ENCODE measurements around the gene DRC7. TPM values are rescaled to one million over a fixed set of nuclear protein-coding genes. Genes with fewer than 3 reads are reported as not detected.
"Not testable (repeated sequence)": the region's sequence is repeated elsewhere in the genome, so short reads cannot be mapped to it uniquely, and the experiment has no call there.

DRC7 gene
- total and polyA plus RNA-seq, 8 donors: 0.28 to 2.4 (median 0.76) TPM

GRCh38 chr16:57774705-57775285 is 80.2 kb downstream of the DRC7 start:
- ATAC-seq: no peak
- no peak for TF ChIP-seq CTCF (IDR thresholded peaks at IDR 0.05)
- FAIRE-seq: no peak
- Histone ChIP-seq H3K9me3 (no peaks in the 10 kb centered on the region), H3K27ac (peak overlapping the region in 1 of 4 donors; percentile 15), H3K27me3 (no peaks in the 10 kb centered on the region), H3K4me3 (no peak overlapping the region), H3K4me1 (peaks cover 17 to 26% (median 17%) of the 10 kb centered on the region in 3 donors), H3K36me3 (peaks cover 0 to 16% (median under 1%) of the 10 kb centered on the region in 3 donors)
- intact Hi-C loops (cut with DNase I): no loop called here
- DNase-seq: peak in 2 of 6 donors; percentile 17 to 51
- 86 to 90% methylated on average over 12 of the region's 12 CpGs for WGBS, 2 donors

- Histone ChIP-seq H3K9me3 (no peaks in the 10 kb centered on the region), H3K4me3 (no peak overlapping the region), H3K27ac (peak overlapping the region in 1 of 4 donors; percentile 16), H3K4me1 (peaks cover 17 to 26% (median 17%) of the 10 kb centered on the region in 3 donors), H3K27me3 (no peaks in the 10 kb centered on the region), H3K36me3 (peaks cover 0 to 7% (median 0%) of the 10 kb centered on the region in 3 donors)
- WGBS, 2 donors: 61 to 65% methylated on average over 23 of the region's 23 CpGs
- ATAC-seq (peak in 2 of 4 donors; percentile 36 to 76), FAIRE-seq (no peak), DNase-seq (peak in 2 of 6 donors; percentile 47 to 82)
- TF ChIP-seq CTCF (IDR thresholded peaks at IDR 0.05): peak in 1 of 4 donors; percentile 21
- intact Hi-C loops (cut with DNase I): no loop called here
Measured at GRCh38 chr16:57775661-57776469, 81.3 kb downstream of the DRC7 start.

- Histone ChIP-seq H3K9me3 (no peaks in the 10 kb centered on the region), H3K27me3 (no peaks in the 10 kb centered on the region), H3K36me3 (no peaks in the 10 kb centered on the region), H3K27ac (no peak overlapping the region), H3K4me3 (no peak overlapping the region), H3K4me1 (peaks cover 6 to 16% (median 14%) of the 10 kb centered on the region in 3 donors)
- FAIRE-seq (no peak), ATAC-seq (no peak), DNase-seq (no peak)
- TF ChIP-seq CTCF (IDR thresholded peaks at IDR 0.05): no peak
- intact Hi-C loops (cut with DNase I): no loop called here
- WGBS, 2 donors: 85 to 86% methylated on average over 5 of the region's 5 CpGs
Measured at GRCh38 chr16:57778658-57779057, 84.1 kb downstream of the DRC7 start.

- H3K27me3 ChIP-seq; intact Hi-C loops (cut with DNase I); H3K27ac ChIP-seq; H3K4me1 ChIP-seq; H3K36me3 ChIP-seq; ATAC-seq; H3K4me3 ChIP-seq; H3K9me3 ChIP-seq; FAIRE-seq: not testable (repeated sequence)
- peak in 1 of 6 donors; percentile 2 for DNase-seq
- WGBS, 2 donors: 92 to 94% methylated on average over 5 of the region's 5 CpGs
Measured at GRCh38 chr16:57779836-57780235, 85.2 kb downstream of the DRC7 start.

- no peaks in the 10 kb centered on the region for H3K9me3 ChIP-seq
- peaks cover 0 to 10% (median 0%) of the 10 kb centered on the region in 3 donors for H3K36me3 ChIP-seq
- H3K27ac ChIP-seq: peak overlapping the region in 1 of 4 donors; percentile 66
- DNase-seq (peak in 1 of 6 donors; percentile 12), FAIRE-seq (no peak), ATAC-seq (no peak)
- 78 to 85% methylated on average over 1 of the region's 1 CpG for WGBS, 2 donors
- H3K27me3 ChIP-seq: no peaks in the 10 kb centered on the region
- TF ChIP-seq CTCF (IDR thresholded peaks at IDR 0.05): no peak
- intact Hi-C loops (cut with DNase I): no loop called here
- no peak overlapping the region for H3K4me3 ChIP-seq
- H3K4me1 ChIP-seq: peaks cover 0 to 7% (median 0%) of the 10 kb centered on the region in 3 donors
Measured at GRCh38 chr16:57781349-57781740, 86.7 kb downstream of the DRC7 start.

Small RNAs within 50 kb of the gene (microRNA-seq; reads per million reads assigned to microRNA genes)
- gene MIR6772: 0 to 0.39 reads per million in 2 donors

Other genes starting within 250 kb of the DRC7 start
- 10 to 100 TPM; 14.5 to 20.9 (median 17.2) TPM for gene CIAPIN1, start 247.4 kb upstream of the DRC7 start, total RNA-seq
- 10 to 100 TPM; 11.6 to 23.8 TPM for gene CIAPIN1, start 247.4 kb upstream of the DRC7 start, polyA plus RNA-seq
- 10 to 100 TPM; 17.7 to 31.2 (median 23.4) TPM for gene COQ9, start 247.3 kb upstream of the DRC7 start, total RNA-seq
- 10 to 100 TPM; 48.5 to 51.1 TPM for gene COQ9, start 247.3 kb upstream of the DRC7 start, polyA plus RNA-seq
- gene POLR2C, start 232.1 kb upstream of the DRC7 start, total RNA-seq: 10 to 100 TPM; 21.8 to 26.7 (median 25.1) TPM
- gene POLR2C, start 232.1 kb upstream of the DRC7 start, polyA plus RNA-seq: 10 to 100 TPM; 20.4 to 43.9 TPM
- 10 to 100 TPM in 5 of 6 donors, 1 to 10 TPM in 1; 9.2 to 24.4 (median 13.4) TPM for gene DOK4, start 208.3 kb upstream of the DRC7 start, total RNA-seq
- gene DOK4, start 208.3 kb upstream of the DRC7 start, polyA plus RNA-seq: 10 to 100 TPM; 16.7 to 26.4 TPM
- 1 to 10 TPM; 2.2 to 5.8 (median 2.9) TPM for gene CCDC102A, start 158.2 kb upstream of the DRC7 start, total RNA-seq
- gene CCDC102A, start 158.2 kb upstream of the DRC7 start, polyA plus RNA-seq: 1 to 10 TPM; 2.8 to 3.5 TPM
- gene ADGRG5, start 152.2 kb upstream of the DRC7 start, total RNA-seq: under 1 TPM; 0.09 to 0.66 (median 0.23) TPM
- under 1 TPM; 0.19 to 0.38 TPM for gene ADGRG5, start 152.2 kb upstream of the DRC7 start, polyA plus RNA-seq
- gene ADGRG1, start 66.2 kb upstream of the DRC7 start, total RNA-seq: 100 to 1,000 TPM in 1 of 6 donors, 10 to 100 TPM in 5; 51.3 to 102 (median 94.0) TPM
- 10 to 100 TPM; 36.4 to 47.6 TPM for gene ADGRG1, start 66.2 kb upstream of the DRC7 start, polyA plus RNA-seq
- gene ADGRG3, start 26.5 kb upstream of the DRC7 start, total RNA-seq: under 1 TPM; 0.14 to 0.73 (median 0.34) TPM
- under 1 TPM; 0.80 to 0.84 TPM for gene ADGRG3, start 26.5 kb upstream of the DRC7 start, polyA plus RNA-seq
- gene KATNB1, start 41.0 kb downstream of the DRC7 start, total RNA-seq: 10 to 100 TPM in 4 of 6 donors, 1 to 10 TPM in 2; 7.8 to 14.5 (median 11.0) TPM
- gene KATNB1, start 41.0 kb downstream of the DRC7 start, polyA plus RNA-seq: 10 to 100 TPM; 14.1 to 17.0 TPM
- 10 to 100 TPM; 33.8 to 71.0 (median 60.5) TPM for gene KIFC3, start 107.7 kb downstream of the DRC7 start, total RNA-seq
- 100 to 1,000 TPM; 277 to 284 TPM for gene KIFC3, start 107.7 kb downstream of the DRC7 start, polyA plus RNA-seq

Measured in pancreas (tissue), 10 donors.